NK-92 treated with Interleukin-12 subunit alpha and Interleukin-12 subunit beta, amount 100 ng/mL, for 24 hours (cell line): Measurements from ENCODE around the gene TEDC1.

Source experiments
- DNase-seq: peaks from one replicate; lab custom pipeline; 2025; lab: John Stamatoyannopoulos, UW

Gene TEDC1

GRCh38 chr14:105497671-105498429 lies 6.8 kb downstream of the TEDC1 start:
- DNase-seq = no peak

GRCh38 chr14:105498430-105499255 lies 7.6 kb downstream of the TEDC1 start:
- DNase-seq = no peak

GRCh38 chr14:105499256-105500035 lies 8.4 kb downstream of the TEDC1 start:
- DNase-seq = no peak

- no peak for DNase-seq
These were observed 9.1 kb downstream of the TEDC1 start for GRCh38 chr14:105500036-105500725.

- no peak for DNase-seq
These were observed 9.7 kb downstream of the TEDC1 start for GRCh38 chr14:105500726-105501101.

- no peak for DNase-seq
These were observed 10.7 kb downstream of the TEDC1 start for GRCh38 chr14:105501504-105502291.

- no peak for DNase-seq
These were observed 11.6 kb downstream of the TEDC1 start for GRCh38 chr14:105502446-105503295.

GRCh38 chr14:105503296-105503640 lies 12.2 kb downstream of the TEDC1 start:
- no peak for DNase-seq

GRCh38 chr14:105503935-105504692 lies 13.1 kb downstream of the TEDC1 start:
- DNase-seq = no peak

GRCh38 chr14:105505101-105505500 lies 14.1 kb downstream of the TEDC1 start:
- no peak for DNase-seq

GRCh38 chr14:105507247-105507646 lies 16.2 kb downstream of the TEDC1 start:
- DNase-seq = no peak

GRCh38 chr14:105508069-105508468 lies 17.0 kb downstream of the TEDC1 start:
- DNase-seq = no peak

- no peak for DNase-seq
These were observed 17.6 kb downstream of the TEDC1 start for GRCh38 chr14:105508601-105509000.

- no peak for DNase-seq
These were observed 26.1 kb downstream of the TEDC1 start for GRCh38 chr14:105517096-105517495.

GRCh38 chr14:105519946-105520698 lies 29.1 kb downstream of the TEDC1 start:
- DNase-seq = no peak

- no peak for DNase-seq
These were observed 34.3 kb downstream of the TEDC1 start for GRCh38 chr14:105525326-105525725.

- no peak for DNase-seq
These were observed 35.1 kb downstream of the TEDC1 start, which contains the start of gene TMEM121 for GRCh38 chr14:105525861-105526775. TSS of gene TMEM121 (plus strand) at chr14:105526583. CDS start at chr14:105528835, 2,252 bp downstream.
